SK-N-SH treated with all-trans-retinoic acid at 6 μM for 48 hours (cell line): ENCODE measurements around the gene CHKB.

Experiments used
- ATAC-seq: fragments of 200-7000 bp; cut with Tn5 transposase; 3 replicates; pipeline ENCODE4 v1.9.1; 2020; ENCODE audit warnings: mild to moderate bottlenecking, moderate library complexity
- ARNTL ChIP-seq: fragments of 450-650 bp; formaldehyde crosslinking; IDR thresholded peaks from 2 replicates; pipeline ENCODE4 v1.5.0; 2020; ENCODE audit warnings: low read depth, mild to moderate bottlenecking, moderate library complexity, borderline replicate concordance
- BACH2 ChIP-seq: fragments of 250-450 bp; sonication (Bioruptor Pico); IDR thresholded peaks from 2 replicates; pipeline ENCODE4 v1.9.0; 2021; ENCODE audit warnings: mild to moderate bottlenecking, borderline replicate concordance
- ESRRG ChIP-seq: fragments of 250-450 bp; sonication (Bioruptor Pico); IDR thresholded peaks from 2 replicates; pipeline ENCODE4 v1.6.1; 2021; ENCODE audit warnings: mild to moderate bottlenecking
- ISL1 ChIP-seq: fragments of 250-450 bp; sonication (Bioruptor Pico); IDR thresholded peaks from 2 replicates; pipeline ENCODE4 v2.1.2; 2022; ENCODE audit warnings: mild to moderate bottlenecking, moderate library complexity
- OSR1 ChIP-seq: fragments of 250-450 bp; sonication (Bioruptor Pico); IDR thresholded peaks from 2 replicates; pipeline ENCODE4 v1.8.0; 2022; ENCODE audit warnings: moderate library complexity, mild to moderate bottlenecking, inconsistent platforms
- PPARA ChIP-seq: fragments of 250-450 bp; sonication (Bioruptor Pico); IDR thresholded peaks from 2 replicates; pipeline ENCODE4 v1.5.0; 2020; ENCODE audit warnings: mild to moderate bottlenecking, borderline replicate concordance
- RARB ChIP-seq: fragments of 250-450 bp; sonication (Bioruptor Pico); IDR thresholded peaks from 2 replicates; pipeline ENCODE4 v1.8.0; 2021; ENCODE audit warnings: mild to moderate bottlenecking, moderate library complexity
- SNAI2 ChIP-seq: fragments of 250-450 bp; sonication (Bioruptor Pico); IDR thresholded peaks from 2 replicates; pipeline ENCODE4 v1.5.0; 2020; ENCODE audit warnings: mild to moderate bottlenecking, moderate library complexity
- TCF4 ChIP-seq: fragments of 250-450 bp; sonication (Bioruptor Pico); IDR thresholded peaks from 2 replicates; pipeline ENCODE4 v1.8.0; 2021; ENCODE audit warnings: mild to moderate bottlenecking, moderate library complexity, borderline replicate concordance
- TOX ChIP-seq: fragments of 250-450 bp; sonication (Bioruptor Pico); IDR thresholded peaks from 2 replicates; pipeline ENCODE4 v1.8.0; 2021; ENCODE audit warnings: mild to moderate bottlenecking, moderate library complexity, borderline replicate concordance
- ZFP3 ChIP-seq: fragments of 250-450 bp; sonication (Bioruptor Pico); IDR thresholded peaks from 2 replicates; pipeline ENCODE4 v1.5.0; 2020; ENCODE audit warnings: mild to moderate bottlenecking, moderate library complexity
- ZFP30 ChIP-seq: fragments of 450-650 bp; formaldehyde crosslinking; IDR thresholded peaks from 2 replicates; pipeline ENCODE4 v1.5.0; 2022; ENCODE audit warnings: mild to moderate bottlenecking, moderate library complexity
- ZNF565 ChIP-seq: fragments of 450-650 bp; formaldehyde crosslinking; conservative IDR thresholded peaks from 2 replicates; pipeline ENCODE4 v1.5.0; 2020; ENCODE audit warnings: low read depth, mild to moderate bottlenecking, moderate library complexity
- ZNF70 ChIP-seq: fragments of 450-650 bp; formaldehyde crosslinking; IDR thresholded peaks from 2 replicates; pipeline ENCODE4 v1.5.0; 2020; ENCODE audit warnings: mild to moderate bottlenecking, moderate library complexity
- ZNF8 ChIP-seq: fragments of 450-650 bp; formaldehyde crosslinking; IDR thresholded peaks from 2 replicates; pipeline ENCODE4 v1.5.0; 2020; ENCODE audit warnings: mild to moderate bottlenecking, moderate library complexity
- TF ChIP-seq, protein P1 (sequence below): fragments of 250-450 bp; sonication (Bioruptor Pico); IDR thresholded peaks from 2 replicates; pipeline ENCODE4 v1.5.1; 2021; ENCODE audit warnings: mild to moderate bottlenecking, moderate library complexity
- TF ChIP-seq, protein P2 (sequence below): fragments of 250-450 bp; sonication (Bioruptor Pico); IDR thresholded peaks from 2 replicates; pipeline ENCODE4 v1.8.0; 2021; ENCODE audit warnings: low read depth, mild to moderate bottlenecking, moderate library complexity, borderline replicate concordance
- TF ChIP-seq, protein P3 (sequence below): fragments of 250-450 bp; sonication (Bioruptor Pico); IDR thresholded peaks from 2 replicates; pipeline ENCODE4 v1.8.0; 2020; ENCODE audit warnings: mild to moderate bottlenecking, moderate library complexity, borderline replicate concordance
- TF ChIP-seq, protein P4 (sequence below): fragments of 250-450 bp; sonication (Bioruptor Pico); IDR thresholded peaks from 2 replicates; pipeline ENCODE4 v1.5.0; 2020; ENCODE audit warnings: mild to moderate bottlenecking, moderate library complexity

Gene CHKB

DNA sequence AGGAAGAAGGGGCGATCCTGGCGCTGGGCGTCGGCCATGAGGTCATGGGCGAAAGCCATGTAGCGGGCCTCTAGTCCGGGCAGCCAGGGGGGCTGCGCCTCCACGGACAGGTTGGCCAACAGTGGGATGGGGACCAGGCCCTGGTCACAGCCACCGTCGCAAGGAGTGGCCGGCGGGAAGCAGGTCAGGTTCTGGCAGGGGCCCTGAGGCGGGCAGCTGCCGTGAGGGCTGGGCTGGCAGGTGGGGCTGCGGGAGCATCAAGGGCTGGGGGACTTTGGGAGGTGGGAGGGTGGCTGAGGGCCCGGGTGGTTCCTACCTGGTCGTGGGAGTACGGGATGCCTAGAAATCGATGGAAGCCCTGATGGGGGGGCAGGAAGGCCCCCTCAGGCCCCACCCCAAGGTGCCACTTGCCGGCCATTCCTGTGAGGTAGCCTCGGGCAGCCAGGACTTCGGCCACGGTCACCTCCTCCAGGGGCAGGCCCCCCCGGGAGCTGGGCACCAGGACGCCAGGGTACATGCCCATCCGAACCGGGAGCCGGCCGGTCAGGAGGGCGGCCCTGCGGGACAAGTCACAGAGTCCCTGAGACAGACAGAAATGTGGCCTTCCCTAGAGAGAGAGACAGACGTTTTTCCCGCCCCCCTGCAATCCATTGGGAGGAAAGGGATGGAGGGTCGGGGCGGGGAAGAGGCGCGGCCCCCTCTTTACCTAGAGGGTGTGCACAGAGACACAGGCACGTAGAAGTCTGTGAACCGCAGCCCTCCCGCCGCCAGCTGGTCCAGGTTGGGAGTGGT lies 44.4 kb upstream of the CHKB start:
- TF ChIP-seq ZFP3 (CRISPR knock-in tag) (no peak), ISL1 (no peak), ESRRG (CRISPR knock-in tag) (no peak), OSR1 (CRISPR knock-in tag) (no peak), ARNTL (CRISPR knock-in tag) (no peak), BACH2 (CRISPR knock-in tag) (no peak), PPARA (CRISPR knock-in tag) (no peak), ZNF565 (CRISPR knock-in tag) (no peak), TCF4 (CRISPR knock-in tag) (no peak), TOX (no peak), ZNF8 (CRISPR knock-in tag) (no peak), SNAI2 (CRISPR knock-in tag) (no peak), ZNF70 (CRISPR knock-in tag) (no peak), ZFP30 (CRISPR knock-in tag) (no peak), RARB (CRISPR knock-in tag) (no peak)
- TF ChIP-seq, protein P1, sequence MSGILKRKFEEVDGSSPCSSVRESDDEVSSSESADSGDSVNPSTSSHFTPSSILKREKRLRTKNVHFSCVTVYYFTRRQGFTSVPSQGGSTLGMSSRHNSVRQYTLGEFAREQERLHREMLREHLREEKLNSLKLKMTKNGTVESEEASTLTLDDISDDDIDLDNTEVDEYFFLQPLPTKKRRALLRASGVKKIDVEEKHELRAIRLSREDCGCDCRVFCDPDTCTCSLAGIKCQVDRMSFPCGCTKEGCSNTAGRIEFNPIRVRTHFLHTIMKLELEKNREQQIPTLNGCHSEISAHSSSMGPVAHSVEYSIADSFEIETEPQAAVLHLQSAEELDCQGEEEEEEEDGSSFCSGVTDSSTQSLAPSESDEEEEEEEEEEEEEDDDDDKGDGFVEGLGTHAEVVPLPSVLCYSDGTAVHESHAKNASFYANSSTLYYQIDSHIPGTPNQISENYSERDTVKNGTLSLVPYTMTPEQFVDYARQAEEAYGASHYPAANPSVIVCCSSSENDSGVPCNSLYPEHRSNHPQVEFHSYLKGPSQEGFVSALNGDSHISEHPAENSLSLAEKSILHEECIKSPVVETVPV (CRISPR knock-in tag) = no peak
- TF ChIP-seq, protein P2, sequence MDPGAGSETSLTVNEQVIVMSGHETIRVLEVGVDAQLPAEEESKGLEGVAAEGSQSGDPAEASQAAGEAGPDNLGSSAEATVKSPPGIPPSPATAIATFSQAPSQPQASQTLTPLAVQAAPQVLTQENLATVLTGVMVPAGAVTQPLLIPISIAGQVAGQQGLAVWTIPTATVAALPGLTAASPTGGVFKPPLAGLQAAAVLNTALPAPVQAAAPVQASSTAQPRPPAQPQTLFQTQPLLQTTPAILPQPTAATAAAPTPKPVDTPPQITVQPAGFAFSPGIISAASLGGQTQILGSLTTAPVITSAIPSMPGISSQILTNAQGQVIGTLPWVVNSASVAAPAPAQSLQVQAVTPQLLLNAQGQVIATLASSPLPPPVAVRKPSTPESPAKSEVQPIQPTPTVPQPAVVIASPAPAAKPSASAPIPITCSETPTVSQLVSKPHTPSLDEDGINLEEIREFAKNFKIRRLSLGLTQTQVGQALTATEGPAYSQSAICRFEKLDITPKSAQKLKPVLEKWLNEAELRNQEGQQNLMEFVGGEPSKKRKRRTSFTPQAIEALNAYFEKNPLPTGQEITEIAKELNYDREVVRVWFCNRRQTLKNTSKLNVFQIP (CRISPR knock-in tag) = no peak
- TF ChIP-seq, protein P3, sequence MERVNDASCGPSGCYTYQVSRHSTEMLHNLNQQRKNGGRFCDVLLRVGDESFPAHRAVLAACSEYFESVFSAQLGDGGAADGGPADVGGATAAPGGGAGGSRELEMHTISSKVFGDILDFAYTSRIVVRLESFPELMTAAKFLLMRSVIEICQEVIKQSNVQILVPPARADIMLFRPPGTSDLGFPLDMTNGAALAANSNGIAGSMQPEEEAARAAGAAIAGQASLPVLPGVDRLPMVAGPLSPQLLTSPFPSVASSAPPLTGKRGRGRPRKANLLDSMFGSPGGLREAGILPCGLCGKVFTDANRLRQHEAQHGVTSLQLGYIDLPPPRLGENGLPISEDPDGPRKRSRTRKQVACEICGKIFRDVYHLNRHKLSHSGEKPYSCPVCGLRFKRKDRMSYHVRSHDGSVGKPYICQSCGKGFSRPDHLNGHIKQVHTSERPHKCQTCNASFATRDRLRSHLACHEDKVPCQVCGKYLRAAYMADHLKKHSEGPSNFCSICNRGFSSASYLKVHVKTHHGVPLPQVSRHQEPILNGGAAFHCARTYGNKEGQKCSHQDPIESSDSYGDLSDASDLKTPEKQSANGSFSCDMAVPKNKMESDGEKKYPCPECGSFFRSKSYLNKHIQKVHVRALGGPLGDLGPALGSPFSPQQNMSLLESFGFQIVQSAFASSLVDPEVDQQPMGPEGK = no peak
- TF ChIP-seq, protein P4, sequence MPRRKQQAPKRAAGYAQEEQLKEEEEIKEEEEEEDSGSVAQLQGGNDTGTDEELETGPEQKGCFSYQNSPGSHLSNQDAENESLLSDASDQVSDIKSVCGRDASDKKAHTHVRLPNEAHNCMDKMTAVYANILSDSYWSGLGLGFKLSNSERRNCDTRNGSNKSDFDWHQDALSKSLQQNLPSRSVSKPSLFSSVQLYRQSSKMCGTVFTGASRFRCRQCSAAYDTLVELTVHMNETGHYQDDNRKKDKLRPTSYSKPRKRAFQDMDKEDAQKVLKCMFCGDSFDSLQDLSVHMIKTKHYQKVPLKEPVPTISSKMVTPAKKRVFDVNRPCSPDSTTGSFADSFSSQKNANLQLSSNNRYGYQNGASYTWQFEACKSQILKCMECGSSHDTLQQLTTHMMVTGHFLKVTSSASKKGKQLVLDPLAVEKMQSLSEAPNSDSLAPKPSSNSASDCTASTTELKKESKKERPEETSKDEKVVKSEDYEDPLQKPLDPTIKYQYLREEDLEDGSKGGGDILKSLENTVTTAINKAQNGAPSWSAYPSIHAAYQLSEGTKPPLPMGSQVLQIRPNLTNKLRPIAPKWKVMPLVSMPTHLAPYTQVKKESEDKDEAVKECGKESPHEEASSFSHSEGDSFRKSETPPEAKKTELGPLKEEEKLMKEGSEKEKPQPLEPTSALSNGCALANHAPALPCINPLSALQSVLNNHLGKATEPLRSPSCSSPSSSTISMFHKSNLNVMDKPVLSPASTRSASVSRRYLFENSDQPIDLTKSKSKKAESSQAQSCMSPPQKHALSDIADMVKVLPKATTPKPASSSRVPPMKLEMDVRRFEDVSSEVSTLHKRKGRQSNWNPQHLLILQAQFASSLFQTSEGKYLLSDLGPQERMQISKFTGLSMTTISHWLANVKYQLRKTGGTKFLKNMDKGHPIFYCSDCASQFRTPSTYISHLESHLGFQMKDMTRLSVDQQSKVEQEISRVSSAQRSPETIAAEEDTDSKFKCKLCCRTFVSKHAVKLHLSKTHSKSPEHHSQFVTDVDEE (CRISPR knock-in tag) = no peak
- ATAC-seq = no peak

DNA sequence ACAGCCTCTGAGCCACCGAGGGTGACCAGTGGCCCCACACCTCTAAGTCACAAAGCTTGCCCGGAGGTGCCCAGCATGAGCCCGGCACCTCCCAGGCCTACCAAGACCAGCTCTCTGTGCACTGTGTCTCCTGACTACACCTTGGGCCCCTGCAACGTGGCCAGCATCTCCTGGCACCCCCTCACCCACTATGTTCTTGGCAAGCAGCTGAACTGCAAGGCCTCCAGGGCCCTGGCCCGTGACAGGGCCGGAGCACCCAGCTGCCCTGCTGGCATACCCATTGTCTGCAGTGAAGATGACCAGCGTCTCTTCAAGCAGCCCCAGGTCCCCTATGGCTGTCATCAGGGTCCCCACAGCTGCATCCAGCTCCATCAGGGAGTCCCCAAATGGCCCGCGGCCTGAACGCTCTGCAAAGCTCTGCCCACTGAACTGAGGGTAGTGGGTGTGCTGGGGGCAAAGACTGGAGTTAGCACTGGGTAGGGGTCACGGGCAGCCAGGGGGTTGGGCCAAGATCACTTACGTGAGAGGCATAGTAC lies 43.7 kb upstream of the CHKB start:
- ATAC-seq = no peak
- no peak for TF ChIP-seq TCF4 (CRISPR knock-in tag)
- TF ChIP-seq, protein P2 (CRISPR knock-in tag) = no peak
